Nephron (organoid): Measurements from ENCODE around the gene KLRF2.
"Not testable (repeated sequence)": the region's sequence is repeated elsewhere in the genome, so short reads cannot be mapped to it uniquely, and the experiment has no call there.

Experiments
- H3K27ac Mint-ChIP-seq, 3 experiments: 2 replicates each; pipeline ENCODE4 v1.8.0; 2020; ENCODE audit warnings: mixed read lengths in 3 of 3, mild to moderate bottlenecking in 2 of 3, moderate library complexity in 1 of 3
- H3K27me3 Mint-ChIP-seq: 2 replicates; pipeline ENCODE4 v1.8.0; 2021; ENCODE audit warnings: low read depth, mild to moderate bottlenecking, moderate library complexity, mixed read lengths
- H3K36me3 Mint-ChIP-seq: 2 replicates; pipeline ENCODE4 v1.8.0; 2020; ENCODE audit warnings: low read depth, mixed read lengths
- H3K4me1 Mint-ChIP-seq: 2 replicates; pipeline ENCODE4 v1.8.0; 2020; ENCODE audit warnings: mixed read lengths
- H3K4me3 Mint-ChIP-seq, 3 experiments: 2 replicates each; pipeline ENCODE4 v1.8.0; 2020; ENCODE audit warnings: mild to moderate bottlenecking in 3 of 3, mixed read lengths in 3 of 3, moderate library complexity in 2 of 3
- H3K9me3 Mint-ChIP-seq: 2 replicates; pipeline ENCODE4 v1.8.0; 2020; ENCODE audit warnings: mixed read lengths
- TF ChIP-seq, protein P1 (sequence below), 3 experiments: fragments of 200-600 bp; sonication (generic); IDR thresholded peaks; one replicate each; pipeline ENCODE4 v1.5.0; 2021; ENCODE audit warnings: antibody characterized with exemption in 3 of 3; ENCODE audit not compliant: unreplicated experiment in 3 of 3

The KLRF2 gene

DNA sequence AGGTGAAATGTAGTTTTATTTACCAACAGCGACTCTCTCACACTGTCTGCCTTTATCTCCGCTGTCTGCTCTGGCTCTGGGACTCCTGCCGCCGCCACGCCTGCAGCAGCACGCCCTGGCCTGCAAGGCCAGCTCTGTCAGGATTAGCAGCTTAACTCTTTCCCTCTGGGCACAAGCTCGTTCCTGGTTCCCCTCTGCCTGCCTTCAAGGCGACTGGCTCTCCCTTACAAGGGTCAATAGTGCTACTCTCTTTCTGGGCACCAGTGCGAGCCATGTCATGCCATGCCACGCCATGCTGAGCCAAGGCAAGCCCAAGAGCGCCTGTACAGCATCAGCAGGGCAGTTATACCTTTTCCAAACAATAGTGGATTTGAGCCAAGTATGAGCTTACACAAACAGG is 8.5 kb upstream of the KLRF2 start:
- Mint-ChIP-seq H3K27me3 (no peaks in the 10 kb centered on the region), H3K27ac (peak overlapping the region in 2 of 3 experiments; percentile 10 to 26), H3K4me1 (peaks cover 22% of the 10 kb centered on the region), H3K4me3 (no peak overlapping the region), H3K9me3 (no peaks in the 10 kb centered on the region), H3K36me3 (no peaks in the 10 kb centered on the region)
- TF ChIP-seq, protein P1, sequence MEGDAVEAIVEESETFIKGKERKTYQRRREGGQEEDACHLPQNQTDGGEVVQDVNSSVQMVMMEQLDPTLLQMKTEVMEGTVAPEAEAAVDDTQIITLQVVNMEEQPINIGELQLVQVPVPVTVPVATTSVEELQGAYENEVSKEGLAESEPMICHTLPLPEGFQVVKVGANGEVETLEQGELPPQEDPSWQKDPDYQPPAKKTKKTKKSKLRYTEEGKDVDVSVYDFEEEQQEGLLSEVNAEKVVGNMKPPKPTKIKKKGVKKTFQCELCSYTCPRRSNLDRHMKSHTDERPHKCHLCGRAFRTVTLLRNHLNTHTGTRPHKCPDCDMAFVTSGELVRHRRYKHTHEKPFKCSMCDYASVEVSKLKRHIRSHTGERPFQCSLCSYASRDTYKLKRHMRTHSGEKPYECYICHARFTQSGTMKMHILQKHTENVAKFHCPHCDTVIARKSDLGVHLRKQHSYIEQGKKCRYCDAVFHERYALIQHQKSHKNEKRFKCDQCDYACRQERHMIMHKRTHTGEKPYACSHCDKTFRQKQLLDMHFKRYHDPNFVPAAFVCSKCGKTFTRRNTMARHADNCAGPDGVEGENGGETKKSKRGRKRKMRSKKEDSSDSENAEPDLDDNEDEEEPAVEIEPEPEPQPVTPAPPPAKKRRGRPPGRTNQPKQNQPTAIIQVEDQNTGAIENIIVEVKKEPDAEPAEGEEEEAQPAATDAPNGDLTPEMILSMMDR (IDR thresholded peaks at IDR 0.05; ENCODE audit: unreplicated experiment in 3 of 3), result no peak

DNA sequence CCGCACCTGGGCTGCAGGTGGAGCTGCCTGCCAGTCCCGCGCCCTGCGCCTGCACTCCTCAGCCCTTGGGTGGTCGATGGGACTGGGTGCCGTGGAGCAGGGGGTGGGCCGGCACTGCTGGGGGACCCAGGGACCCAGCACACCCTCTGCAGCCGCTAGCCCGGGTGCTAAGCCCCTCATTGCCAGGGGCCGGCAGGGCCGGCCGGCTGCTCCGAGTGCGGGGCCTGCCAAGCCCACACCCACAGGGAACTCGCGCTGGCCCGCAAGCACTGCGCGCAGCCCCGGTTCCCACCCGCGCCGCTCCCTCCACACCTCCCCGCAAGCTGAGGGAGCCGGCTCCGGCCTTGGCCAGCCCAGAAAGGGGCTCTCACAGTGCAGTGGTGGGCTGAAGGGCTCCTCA is 5.2 kb upstream of the KLRF2 start:
- not testable (repeated sequence) for H3K36me3 Mint-ChIP-seq, H3K4me3 Mint-ChIP-seq, H3K27me3 Mint-ChIP-seq, H3K27ac Mint-ChIP-seq, H3K9me3 Mint-ChIP-seq
- H3K4me1 Mint-ChIP-seq, result peaks cover 11% of the 10 kb centered on the region

GRCh38 chr12:9880532-9881078 is 684 bp upstream of the KLRF2 start:
- Mint-ChIP-seq H3K27ac (no peak overlapping the region), H3K9me3 (no peaks in the 10 kb centered on the region), H3K27me3 (peaks cover 3% of the 10 kb centered on the region), H3K4me1 (no peaks in the 10 kb centered on the region), H3K36me3 (no peaks in the 10 kb centered on the region), H3K4me3 (no peak overlapping the region)
- TF ChIP-seq, protein P1 (IDR thresholded peaks at IDR 0.05; ENCODE audit: unreplicated experiment in 3 of 3), result no peak

DNA sequence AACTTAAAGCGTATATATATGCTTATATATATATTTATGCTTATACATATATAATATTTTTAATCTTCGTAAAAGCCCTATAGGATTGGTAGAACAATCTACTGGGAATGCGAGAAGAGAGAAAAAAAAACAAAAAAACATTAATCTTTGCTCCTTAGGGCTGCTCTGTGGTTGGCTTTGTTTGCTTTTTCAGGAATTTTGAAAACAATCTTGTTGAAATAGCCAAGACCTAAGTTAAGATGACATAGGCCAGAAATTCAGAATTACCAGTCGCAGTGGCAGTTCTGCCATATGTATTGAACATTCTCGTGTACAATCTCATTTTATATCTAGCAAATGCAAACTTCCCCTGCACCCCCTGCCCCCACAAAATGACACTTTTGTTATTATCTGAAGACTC is 699 bp downstream of the KLRF2 start:
- peaks cover 3% of the 10 kb centered on the region for H3K27me3 Mint-ChIP-seq
- no peak overlapping the region for H3K27ac Mint-ChIP-seq
- H3K4me3 Mint-ChIP-seq, result no peak overlapping the region
- H3K4me1 Mint-ChIP-seq, result no peaks in the 10 kb centered on the region
- H3K9me3 Mint-ChIP-seq, result no peaks in the 10 kb centered on the region
- TF ChIP-seq, protein P1 (IDR thresholded peaks at IDR 0.05; ENCODE audit: unreplicated experiment in 3 of 3), result no peak
- no peaks in the 10 kb centered on the region for H3K36me3 Mint-ChIP-seq

DNA sequence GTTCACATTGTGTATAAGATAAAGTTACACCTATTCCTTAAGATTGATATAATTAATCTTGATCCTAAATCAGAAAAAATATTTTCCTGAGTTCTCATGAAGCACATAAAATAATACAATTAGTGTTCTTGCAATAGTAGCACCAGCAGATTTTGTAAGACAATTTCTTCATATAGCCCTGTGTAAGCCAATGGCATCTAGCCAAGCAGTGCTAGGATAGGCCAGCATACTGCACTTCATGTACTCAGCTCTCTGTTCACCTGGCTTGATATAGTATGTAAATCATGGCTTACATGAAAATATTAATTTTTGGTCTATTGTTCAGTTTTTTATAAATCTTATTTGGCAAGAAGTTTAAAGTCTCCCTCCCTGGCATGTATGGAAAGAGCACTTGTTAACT is 1.9 kb downstream of the KLRF2 start:
- Mint-ChIP-seq H3K27me3 (peaks cover 3% of the 10 kb centered on the region), H3K4me3 (no peak overlapping the region), H3K4me1 (no peaks in the 10 kb centered on the region), H3K36me3 (no peaks in the 10 kb centered on the region), H3K27ac (no peak overlapping the region), H3K9me3 (no peaks in the 10 kb centered on the region)
- TF ChIP-seq, protein P1 (IDR thresholded peaks at IDR 0.05; ENCODE audit: unreplicated experiment in 3 of 3), result no peak

GRCh38 chr12:9888665-9889273 is 7.5 kb downstream of the KLRF2 start:
- H3K9me3 Mint-ChIP-seq, result no peaks in the 10 kb centered on the region
- TF ChIP-seq, protein P1 (IDR thresholded peaks at IDR 0.05; ENCODE audit: unreplicated experiment in 3 of 3), result no peak
- H3K4me1 Mint-ChIP-seq, result no peaks in the 10 kb centered on the region
- H3K4me3 Mint-ChIP-seq, result no peak overlapping the region
- H3K36me3 Mint-ChIP-seq, result no peaks in the 10 kb centered on the region
- H3K27me3 Mint-ChIP-seq, result no peaks in the 10 kb centered on the region
- H3K27ac Mint-ChIP-seq, result no peak overlapping the region
